Right atrium auricular region (tissue), 2 donors: ENCODE results near the gene ITPR2. TPM values are rescaled to one million over a fixed set of nuclear protein-coding genes. Genes with fewer than 3 reads are reported as not detected.
"Not testable (repeated sequence)": the region's sequence is repeated elsewhere in the genome, so short reads cannot be mapped to it uniquely, and the experiment has no call there.

Experiments used
- DNase-seq: peaks from one replicate; pipeline ENCODE4 v3.0.0-alpha.2; 2019; ENCODE audit warnings: low spot score
- H3K27ac ChIP-seq, 2 donors: fragments of 200-600 bp; sonication (generic); 1 replicate in 1 of 2; 2 replicates in 1 of 2; pipeline ENCODE4 v1.5.1; 2016 to 2019
- H3K27me3 ChIP-seq, 2 donors: fragments of 200-600 bp; sonication (generic); one replicate each; pipeline versions ENCODE4 v1.5.1 to v1.6.0; 2017 to 2019
- H3K36me3 ChIP-seq: fragments of 200-600 bp; sonication (generic); one replicate; pipeline ENCODE4 v1.5.1; 2016
- H3K4me1 ChIP-seq, 2 donors: fragments of 200-600 bp; sonication (generic); one replicate each; pipeline versions ENCODE4 v1.5.1 to v1.6.0; 2017 to 2019
- H3K4me3 ChIP-seq, 2 donors: fragments of 200-600 bp; sonication (generic); 1 replicate in 1 of 2; 2 replicates in 1 of 2; pipeline ENCODE4 v1.5.1; 2017 to 2019; ENCODE audit warnings: mild to moderate bottlenecking in 1 of 2, moderate library complexity in 1 of 2
- H3K9me3 ChIP-seq, 2 donors: fragments of 200-600 bp; sonication (generic); one replicate each; pipeline ENCODE4 v1.5.1; 2019
- total RNA-seq, 2 donors: library from RNA; depleted of rRNA; stranded (reverse); fragments of >200 nt; gene quantifications; one replicate each; pipeline ENCODE4 v1.1.0, GENCODE V29; 2016
- TF ChIP-seq, protein P1 (sequence below), 2 donors: fragments of 200-600 bp; sonication (generic); IDR thresholded peaks; one replicate each; pipeline ENCODE4 v1.5.1; 2019; ENCODE audit warnings: antibody characterized with exemption in 2 of 2

The ITPR2 gene
- total RNA-seq, 2 donors from 2014 or later = 13.0 to 20.7 TPM

DNA sequence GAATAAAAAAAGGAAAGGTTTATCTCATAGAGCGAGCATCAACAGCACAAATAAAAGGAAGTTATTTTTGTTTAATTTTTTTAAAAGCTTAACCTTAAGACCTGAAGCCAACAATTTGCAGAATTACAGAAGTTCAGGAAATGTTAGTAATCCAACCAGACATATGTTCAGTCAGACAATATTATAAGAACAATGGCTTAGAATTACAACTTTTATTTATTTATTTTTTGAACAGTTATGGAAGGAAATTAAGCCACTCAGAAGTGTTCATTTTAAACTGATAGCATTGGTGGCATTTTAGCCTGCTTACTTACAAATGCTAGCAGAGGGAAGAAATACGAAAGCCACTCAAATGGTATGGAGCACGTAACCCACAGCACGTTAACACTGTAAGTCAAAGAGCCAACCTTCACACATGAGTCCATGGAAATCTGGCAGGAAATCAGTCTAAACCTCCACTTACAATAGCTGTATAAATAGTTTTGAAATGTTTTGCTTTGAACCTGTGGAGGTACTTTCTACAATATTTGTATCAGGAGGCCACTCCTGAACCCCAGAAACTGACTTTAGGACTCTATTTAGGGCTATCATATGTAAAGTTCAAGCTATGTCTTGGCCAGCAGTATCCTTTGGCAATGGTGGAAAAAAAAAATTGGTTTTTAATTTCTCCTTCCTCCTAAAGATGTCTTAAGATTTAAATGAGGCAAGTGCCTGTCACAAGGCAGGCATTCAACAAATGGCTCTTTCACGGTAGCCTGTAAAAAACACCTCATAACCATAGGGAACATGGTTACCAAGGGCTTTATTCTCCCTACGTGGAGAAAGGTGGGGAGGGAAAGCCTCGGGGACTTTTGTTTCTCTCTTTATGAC is 102.3 kb downstream of the ITPR2 start:
- Histone ChIP-seq H3K9me3 (no peaks in the 10 kb centered on the region), H3K4me1 (peaks cover 0 to 26% of the 10 kb centered on the region in 2 donors), H3K4me3 (no peak overlapping the region), H3K27me3 (no peaks in the 10 kb centered on the region), H3K36me3 (no peaks in the 10 kb centered on the region), H3K27ac (no peak overlapping the region)
- DNase-seq = no peak
- TF ChIP-seq, protein P1, sequence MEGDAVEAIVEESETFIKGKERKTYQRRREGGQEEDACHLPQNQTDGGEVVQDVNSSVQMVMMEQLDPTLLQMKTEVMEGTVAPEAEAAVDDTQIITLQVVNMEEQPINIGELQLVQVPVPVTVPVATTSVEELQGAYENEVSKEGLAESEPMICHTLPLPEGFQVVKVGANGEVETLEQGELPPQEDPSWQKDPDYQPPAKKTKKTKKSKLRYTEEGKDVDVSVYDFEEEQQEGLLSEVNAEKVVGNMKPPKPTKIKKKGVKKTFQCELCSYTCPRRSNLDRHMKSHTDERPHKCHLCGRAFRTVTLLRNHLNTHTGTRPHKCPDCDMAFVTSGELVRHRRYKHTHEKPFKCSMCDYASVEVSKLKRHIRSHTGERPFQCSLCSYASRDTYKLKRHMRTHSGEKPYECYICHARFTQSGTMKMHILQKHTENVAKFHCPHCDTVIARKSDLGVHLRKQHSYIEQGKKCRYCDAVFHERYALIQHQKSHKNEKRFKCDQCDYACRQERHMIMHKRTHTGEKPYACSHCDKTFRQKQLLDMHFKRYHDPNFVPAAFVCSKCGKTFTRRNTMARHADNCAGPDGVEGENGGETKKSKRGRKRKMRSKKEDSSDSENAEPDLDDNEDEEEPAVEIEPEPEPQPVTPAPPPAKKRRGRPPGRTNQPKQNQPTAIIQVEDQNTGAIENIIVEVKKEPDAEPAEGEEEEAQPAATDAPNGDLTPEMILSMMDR (IDR thresholded peaks at IDR 0.05) = no peak

DNA sequence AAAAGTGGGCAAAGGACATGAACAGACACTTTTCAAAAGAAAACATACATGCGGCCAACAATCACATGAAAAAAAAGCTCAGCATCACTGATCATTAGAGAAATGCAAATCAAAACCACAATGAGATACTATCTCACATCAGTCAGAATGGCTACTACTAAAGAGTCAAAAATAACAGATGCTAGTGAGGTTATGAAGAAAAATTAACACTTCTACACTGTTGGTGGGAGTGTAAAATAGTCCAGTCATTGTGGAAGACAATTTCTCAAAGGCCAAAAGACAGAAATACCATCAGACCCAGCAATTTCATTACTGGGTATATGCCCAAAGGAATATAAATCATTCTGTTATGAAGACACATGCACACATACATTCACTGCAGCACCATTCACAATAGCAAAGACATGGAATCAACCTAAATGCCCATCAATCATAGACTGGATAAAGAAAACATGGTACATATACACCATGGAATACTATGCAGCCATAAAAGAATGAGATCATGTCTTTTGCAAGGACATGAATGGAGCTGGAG is 103.8 kb downstream of the ITPR2 start:
- peaks cover 0 to 23% of the 10 kb centered on the region in 2 donors for H3K4me1 ChIP-seq
- H3K36me3 ChIP-seq = not testable (repeated sequence)

DNA sequence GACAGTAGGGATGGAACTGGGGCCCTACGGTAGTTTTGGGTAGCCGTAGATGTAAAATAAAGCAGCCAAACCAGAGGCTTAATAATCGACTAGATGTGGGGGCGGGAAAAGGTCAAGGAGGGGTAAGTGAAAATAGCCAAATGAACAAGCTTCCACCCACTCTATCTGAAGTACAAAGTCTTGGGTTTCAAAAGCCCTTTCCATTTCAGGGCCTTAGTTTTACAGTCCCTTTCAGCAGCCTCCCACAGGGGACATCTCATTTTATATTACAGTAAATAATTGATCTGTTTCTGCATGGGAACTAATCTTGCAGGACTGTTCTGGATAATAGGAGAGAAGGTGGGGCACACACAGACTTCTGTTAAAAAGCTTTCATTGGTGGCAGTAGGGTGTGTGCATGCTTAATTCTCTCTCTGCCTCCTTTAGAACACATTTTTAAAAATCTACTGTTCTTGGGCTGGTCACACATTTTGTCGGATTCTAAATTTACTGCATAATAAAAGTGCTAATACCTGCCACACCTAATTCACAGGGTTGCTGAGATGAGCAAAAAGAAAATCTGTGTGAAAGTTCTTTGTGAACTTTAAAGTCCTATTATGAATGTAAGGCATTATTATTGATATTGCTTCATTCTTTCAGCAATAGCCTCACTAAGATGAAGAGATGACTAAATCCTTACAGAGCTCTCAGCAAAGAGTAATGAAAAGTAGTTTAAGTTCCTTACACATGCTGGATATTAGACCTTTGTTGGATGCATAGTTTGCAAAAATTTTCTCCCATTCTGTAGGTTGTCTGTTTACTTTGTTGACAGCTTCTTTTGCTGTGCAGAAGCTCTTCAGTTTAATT is 104.6 kb downstream of the ITPR2 start:
- no peaks in the 10 kb centered on the region for H3K9me3 ChIP-seq
- no peak overlapping the region for H3K4me3 ChIP-seq
- DNase-seq = no peak
- TF ChIP-seq, protein P1 (IDR thresholded peaks at IDR 0.05) = no peak
- no peaks in the 10 kb centered on the region for H3K36me3 ChIP-seq
- H3K27me3 ChIP-seq = no peaks in the 10 kb centered on the region
- peaks cover 0 to 28% of the 10 kb centered on the region in 2 donors for H3K4me1 ChIP-seq
- H3K27ac ChIP-seq = no peak overlapping the region

More for the DNA sequence above, 103.8 kb downstream of the ITPR2 start:
- H3K9me3 ChIP-seq, DNase-seq, H3K27ac ChIP-seq, H3K27me3 ChIP-seq, H3K4me3 ChIP-seq: not testable (repeated sequence)

DNA sequence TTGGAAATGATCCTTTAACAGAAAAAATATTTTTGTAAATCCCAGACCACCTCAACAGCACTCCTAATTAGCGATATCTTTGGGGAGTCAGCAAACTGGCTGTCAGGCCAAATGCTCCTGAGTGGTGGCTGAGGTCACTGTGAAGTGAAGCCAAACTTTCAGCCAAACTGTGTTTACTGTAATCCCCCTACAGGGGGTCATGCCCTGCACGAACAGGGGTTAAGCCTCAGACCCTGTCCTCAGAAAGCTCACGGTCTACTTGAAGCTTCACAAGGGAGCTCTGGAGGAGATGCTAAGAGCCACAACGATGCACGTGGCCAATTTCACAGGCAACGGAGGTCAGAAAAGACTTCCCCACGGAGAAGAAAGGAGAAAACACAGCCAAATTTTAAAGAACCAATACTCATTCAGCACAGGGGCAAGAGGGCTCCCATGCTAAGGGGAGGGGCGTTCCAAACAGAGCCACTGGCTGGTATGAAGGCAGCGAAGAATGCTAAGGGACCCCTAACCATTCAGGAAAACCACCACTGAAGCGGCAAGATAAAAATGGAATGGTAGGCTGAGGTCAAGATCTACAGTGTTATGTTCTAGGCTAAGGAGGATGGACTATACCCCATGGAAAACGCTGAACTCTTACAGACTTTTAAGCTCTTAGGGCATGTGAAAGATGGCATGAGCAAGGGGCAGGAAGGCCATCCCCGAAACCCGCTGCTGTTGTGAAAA is 105.4 kb downstream of the ITPR2 start:
- TF ChIP-seq, protein P1 (IDR thresholded peaks at IDR 0.05) = no peak
- H3K27ac ChIP-seq = no peak overlapping the region
- no peaks in the 10 kb centered on the region for H3K36me3 ChIP-seq
- no peaks in the 10 kb centered on the region for H3K27me3 ChIP-seq
- no peaks in the 10 kb centered on the region for H3K9me3 ChIP-seq
- DNase-seq = no peak
- no peak overlapping the region for H3K4me3 ChIP-seq
- peaks cover 0 to 36% of the 10 kb centered on the region in 2 donors for H3K4me1 ChIP-seq

DNA sequence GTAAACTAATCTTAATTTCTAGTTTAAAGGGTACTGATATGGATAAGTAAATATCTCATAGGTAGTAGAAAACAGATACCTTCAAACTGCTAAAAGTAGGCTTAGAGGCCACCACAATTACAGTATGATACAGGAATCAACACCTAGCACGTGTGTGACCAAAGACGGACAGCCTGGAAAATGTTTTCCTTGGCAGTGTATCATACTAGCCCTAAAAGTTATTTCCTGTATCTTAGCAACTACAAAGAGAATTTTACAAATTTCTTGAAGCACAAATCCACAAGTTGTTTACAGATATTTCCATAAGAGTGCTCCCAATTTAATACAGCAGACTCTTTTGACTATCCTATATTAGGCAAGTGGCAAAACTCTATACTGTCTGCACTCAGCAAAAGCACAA is 106.0 kb downstream of the ITPR2 start:
- DNase-seq = no peak
- Histone ChIP-seq H3K4me3 (no peak overlapping the region), H3K9me3 (no peaks in the 10 kb centered on the region), H3K4me1 (peaks cover 0 to 36% of the 10 kb centered on the region in 2 donors), H3K27me3 (no peaks in the 10 kb centered on the region), H3K27ac (no peak overlapping the region), H3K36me3 (no peaks in the 10 kb centered on the region)
- TF ChIP-seq, protein P1 (IDR thresholded peaks at IDR 0.05) = no peak
